HCT116 (cell line): ENCODE data around the gene ARNT2. TPM values are rescaled to one million over a fixed set of nuclear protein-coding genes. Genes with fewer than 3 reads are reported as not detected.

Experiments used
- ATAC-seq: fragments of 200-7000 bp; cut with Tn5 transposase; 2 replicates; pipeline ENCODE4 v1.9.1; 2020; ENCODE audit warnings: mild to moderate bottlenecking, moderate library complexity
- BruUV-seq: library from RNA; stranded (reverse); fragments of 400-500 nt; replicated peaks from 2 replicates; lab custom pipeline; 2021; lab: Mats Ljungman, UMichigan
- CTCF ChIA-PET: fragments of 300-600 bp; sonication (Branson Sonifier 250); formaldehyde crosslinking; loops from one replicate; lab custom pipeline; 2021; ENCODE audit warnings: antibody characterized with exemption; lab: Charles Lee
- POLR2A ChIA-PET: fragments of 300-600, 350-600 bp; sonication (Branson Sonifier 250); formaldehyde crosslinking; loops from one replicate; lab custom pipeline; 2021; ENCODE audit warnings: antibody characterized with exemption; lab: Charles Lee
- RAD21 ChIA-PET, 2 experiments: fragments of 300-600 bp; sonication (Branson Sonifier 250); formaldehyde crosslinking; loops; one replicate each; lab custom pipeline; 2023; ENCODE audit warnings: low total read pairs in 2 of 2; ENCODE audit not compliant: uncharacterized antibody in 2 of 2, unreplicated experiment in 2 of 2, low non-redundant PET in 1 of 2; lab: Charles Lee
- DNase-seq: peaks from one replicate; pipeline ENCODE4 v3.0.0-alpha.2; 2010; ENCODE audit warnings: low read depth, low spot score
- H2AFZ ChIP-seq: fragments of 200-600 bp; shearing (Covaris generic), sonication (generic); 2 replicates; pipeline ENCODE4 v1.6.1; 2017; ENCODE audit warnings: low read depth, mixed run types, mixed read lengths, antibody characterized with exemption, low read length; ENCODE audit not compliant: poor library complexity, severe bottlenecking
- H3K27ac ChIP-seq: 2 replicates; pipeline ENCODE4 v1.5.1; 2012; ENCODE audit warnings: low read depth, low read length
- H3K27me3 ChIP-seq: fragments of 200-600 bp; sonication (generic); 2 replicates; pipeline ENCODE4 v1.6.1; 2016; ENCODE audit warnings: mixed run types, low read length, mixed read lengths; ENCODE audit not compliant: insufficient read depth
- H3K36me3 ChIP-seq, 2 experiments: fragments of 200-500 bp in 1 of 2; fragments of 200-600 bp in 1 of 2; sonication (Bioruptor generic) in 1 of 2; sonication (generic) in 1 of 2; 2 replicates each; pipeline versions ENCODE4 v1.5.1 to v1.6.1; 2014 to 2016; ENCODE audit warnings: low read length in 2 of 2, inconsistent platforms in 1 of 2, mixed read lengths in 1 of 2, mixed run types in 1 of 2; ENCODE audit not compliant: insufficient read depth in 2 of 2, control insufficient read depth in 1 of 2
- H3K4me1 ChIP-seq, 2 experiments: fragments of 200-600 bp in 1 of 2; sonication (generic) in 1 of 2; 2 replicates each; pipeline versions ENCODE4 v1.5.1 to v1.6.1; 2012 to 2017; ENCODE audit warnings: low read length in 2 of 2, inconsistent platforms in 1 of 2, mild to moderate bottlenecking in 1 of 2, mixed read lengths in 1 of 2, mixed run types in 1 of 2, moderate library complexity in 1 of 2; ENCODE audit not compliant: insufficient read depth in 2 of 2, control insufficient read depth in 1 of 2
- H3K4me2 ChIP-seq: fragments of 200-600 bp; sonication (generic); 2 replicates; pipeline ENCODE4 v1.6.1; 2017; ENCODE audit warnings: mixed run types, low read length, mixed read lengths
- H3K4me3 ChIP-seq, 2 experiments: fragments of 200-600 bp in 1 of 2; sonication (generic) in 1 of 2; replicated peaks in 1 of 2; 2 replicates each; pipeline ENCODE4 v1.5.1; 2011 to 2016; ENCODE audit warnings: low read length in 2 of 2, control low read depth in 1 of 2, low read depth in 1 of 2, mild to moderate bottlenecking in 1 of 2, mixed read lengths in 1 of 2, mixed run types in 1 of 2
- H3K79me2 ChIP-seq: fragments of 200-600 bp; sonication (generic); 2 replicates; pipeline ENCODE4 v1.6.1; 2017; ENCODE audit warnings: mild to moderate bottlenecking, mixed run types, low read length, moderate library complexity, mixed read lengths; ENCODE audit not compliant: insufficient read depth
- H3K9ac ChIP-seq: fragments of 200-600 bp; sonication (generic); 2 replicates; pipeline ENCODE4 v1.6.1; 2016; ENCODE audit warnings: low read length, mixed read lengths
- H3K9me2 ChIP-seq: fragments of 200-600 bp; sonication (generic), shearing (Covaris generic); 2 replicates; pipeline ENCODE4 v1.6.1; 2017; ENCODE audit warnings: mixed run types, mild to moderate bottlenecking, moderate library complexity; ENCODE audit not compliant: insufficient read depth
- H3K9me3 ChIP-seq, 2 experiments: fragments of 200-500 bp in 1 of 2; fragments of 200-600 bp in 1 of 2; sonication (Bioruptor generic) in 1 of 2; sonication (generic) in 1 of 2; 2 replicates each; pipeline ENCODE4 v1.6.1; 2014 to 2017; ENCODE audit warnings: low read length in 2 of 2, mixed read lengths in 2 of 2, inconsistent platforms in 1 of 2, low read depth in 1 of 2, mild to moderate bottlenecking in 1 of 2, mixed run types in 1 of 2, moderate library complexity in 1 of 2; ENCODE audit not compliant: control insufficient read depth in 1 of 2, insufficient read depth in 1 of 2
- H4K20me1 ChIP-seq: fragments of 200-600 bp; sonication (generic), shearing (Covaris generic); 2 replicates; pipeline ENCODE4 v1.6.1; 2017; ENCODE audit warnings: mixed run types, mild to moderate bottlenecking, moderate library complexity; ENCODE audit not compliant: insufficient read depth
- EGR1 ChIP-seq: IDR thresholded peaks from 2 replicates; pipeline ENCODE4 v1.6.1; 2012; ENCODE audit warnings: low read depth
- ELF1 ChIP-seq: IDR thresholded peaks from 2 replicates; pipeline ENCODE4 v1.6.1; 2012; ENCODE audit warnings: low read depth, borderline replicate concordance
- EZH2phosphoT487 ChIP-seq: fragments of 200-600 bp; IDR thresholded peaks from 2 replicates; pipeline ENCODE4 v1.6.1; 2018; ENCODE audit warnings: antibody characterized with exemption, borderline replicate concordance
- FOSL1 ChIP-seq: IDR thresholded peaks from 2 replicates; pipeline ENCODE4 v1.6.1; 2012; ENCODE audit warnings: low read depth
- JUND ChIP-seq: IDR thresholded peaks from 2 replicates; pipeline ENCODE4 v1.6.1; 2012
- POLR2AphosphoS5 ChIP-seq: IDR thresholded peaks from 2 replicates; pipeline ENCODE4 v1.6.1; 2011; ENCODE audit warnings: mild to moderate bottlenecking, low read depth, low read length, moderate library complexity
- SIN3A ChIP-seq: IDR thresholded peaks from 2 replicates; pipeline ENCODE4 v1.6.1; 2012; ENCODE audit warnings: low read depth
- SP1 ChIP-seq: IDR thresholded peaks from 2 replicates; pipeline ENCODE4 v1.6.1; 2012; ENCODE audit warnings: low read depth
- TCF7L2 ChIP-seq: IDR thresholded peaks from 2 replicates; pipeline ENCODE4 v1.7.0; 2011; ENCODE audit warnings: borderline replicate concordance, inconsistent platforms; ENCODE audit not compliant: insufficient read depth, insufficient read length; ENCODE audit errors: extremely low read depth
- YY1 ChIP-seq: IDR thresholded peaks from 2 replicates; pipeline ENCODE4 v1.6.1; 2011; ENCODE audit warnings: low read length, low read depth, moderate library complexity, mild to moderate bottlenecking; ENCODE audit not compliant: insufficient replicate concordance; ENCODE audit errors: extremely low read depth
- intact Hi-C: fragments of 100-400 bp; cut with micrococcal nuclease; formaldehyde crosslinking; loops from 2 replicates; pipeline ENCODE4 v1.10.0; 2022
- total RNA-seq: library from RNA; stranded (reverse); gene quantifications from one replicate; pipeline ENCODE4 v1.2.1, GENCODE V29; 2021; ENCODE audit not compliant: unreplicated experiment
- TF ChIP-seq, protein P1 (sequence below): IDR thresholded peaks from 2 replicates; pipeline ENCODE4 v1.6.1; 2012
- TF ChIP-seq, protein P2 (sequence below): IDR thresholded peaks from 2 replicates; pipeline ENCODE4 v1.6.1; 2012
- TF ChIP-seq, protein P3 (sequence below): IDR thresholded peaks from 2 replicates; pipeline ENCODE4 v1.6.1; 2011; ENCODE audit warnings: mild to moderate bottlenecking, low read length, moderate library complexity; ENCODE audit not compliant: insufficient replicate concordance; ENCODE audit errors: extremely low read depth
- TF ChIP-seq, protein P4 (sequence below): IDR thresholded peaks from 2 replicates; pipeline ENCODE4 v1.6.1; 2012; ENCODE audit warnings: low read depth

ARNT2 gene
- total RNA-seq, 1 experiment from 2014 or later, result 3.0 TPM

DNA sequence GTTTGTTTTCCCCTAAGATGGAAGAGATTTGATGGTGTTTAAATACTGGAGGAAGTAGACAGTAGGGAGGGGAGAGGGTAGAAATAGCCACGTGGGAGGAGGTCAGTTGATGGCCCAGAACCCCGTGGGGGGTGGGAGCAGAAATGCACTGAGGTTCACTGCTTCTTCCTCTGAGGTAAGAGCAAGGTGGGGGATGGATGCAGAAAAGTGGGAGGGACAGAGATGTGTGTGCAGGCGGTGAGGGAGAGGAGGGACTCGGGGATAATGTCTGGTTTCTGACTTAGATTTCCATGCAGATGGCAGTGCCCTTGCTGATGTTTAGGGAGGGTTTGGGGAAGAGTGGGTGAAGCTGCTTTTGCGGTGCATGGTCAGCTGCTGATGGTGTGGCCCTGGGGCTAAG lies 102.9 kb downstream of the ARNT2 start:
- TF ChIP-seq YY1 (no peak), ELF1 (no peak), EZH2phosphoT487 (no peak)
- no peaks in the 10 kb centered on the region for H3K9me2 ChIP-seq
- H3K9me3 ChIP-seq, result no peaks in the 10 kb centered on the region
- no peaks in the 10 kb centered on the region for H4K20me1 ChIP-seq
- H2AFZ ChIP-seq, result no peak overlapping the region
- H3K4me1 ChIP-seq, result no peaks in the 10 kb centered on the region
- CTCF ChIA-PET, result no interaction called here
- no peak overlapping the region for H3K4me3 ChIP-seq
- no peaks in the 10 kb centered on the region for H3K27me3 ChIP-seq
- no TSS peak for BruUV-seq
- RAD21 ChIA-PET, result no interaction called here
- no peak for ATAC-seq
- no peaks in the 10 kb centered on the region for H3K36me3 ChIP-seq
- no peak overlapping the region for H3K4me2 ChIP-seq
- POLR2A ChIA-PET, result no interaction called here
- H3K27ac ChIP-seq, result no peak overlapping the region
- no peaks in the 10 kb centered on the region for H3K79me2 ChIP-seq
- DNase-seq, result no peak
- intact Hi-C loops, result no loop called here
- H3K9ac ChIP-seq, result no peak overlapping the region

DNA sequence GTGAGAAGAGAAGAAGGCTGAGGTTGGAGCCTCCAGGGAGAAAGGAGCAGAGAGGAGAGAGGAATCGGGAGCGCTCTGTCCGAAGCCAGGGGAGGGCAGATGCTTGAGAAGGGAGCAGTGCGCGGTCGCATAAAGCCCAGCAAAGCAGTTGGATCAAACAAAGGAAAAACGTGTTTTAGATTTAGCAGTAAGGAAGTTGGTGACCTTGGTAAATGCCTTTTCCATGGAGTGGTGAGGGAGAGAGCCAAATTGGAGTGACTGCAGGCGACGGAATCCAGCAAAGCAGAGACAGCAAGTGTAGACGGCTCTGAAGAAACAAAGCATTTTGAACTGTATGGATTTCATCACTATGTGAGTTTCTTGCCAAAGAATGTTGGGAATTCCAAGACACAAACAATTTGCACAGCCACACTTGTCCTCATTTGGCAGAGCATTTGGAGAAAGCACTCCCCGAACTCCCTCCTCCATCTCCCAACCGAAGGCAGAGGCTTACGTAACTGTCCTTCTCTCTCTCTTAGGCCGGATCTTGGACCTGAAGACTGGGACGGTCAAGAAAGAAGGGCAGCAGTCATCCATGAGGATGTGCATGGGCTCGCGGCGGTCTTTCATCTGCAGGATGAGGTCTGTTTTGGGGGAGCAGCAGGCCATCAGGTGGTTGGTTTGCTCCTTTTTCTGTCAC lies 103.6 kb downstream of the ARNT2 start:
- Histone ChIP-seq H3K27ac (no peak overlapping the region), H3K79me2 (no peaks in the 10 kb centered on the region), H2AFZ (no peak overlapping the region), H3K4me1 (no peaks in the 10 kb centered on the region)
- no peak for TF ChIP-seq POLR2AphosphoS5
- TF ChIP-seq EGR1, result no peak
- TF ChIP-seq, protein P1, sequence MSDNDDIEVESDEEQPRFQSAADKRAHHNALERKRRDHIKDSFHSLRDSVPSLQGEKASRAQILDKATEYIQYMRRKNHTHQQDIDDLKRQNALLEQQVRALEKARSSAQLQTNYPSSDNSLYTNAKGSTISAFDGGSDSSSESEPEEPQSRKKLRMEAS, result no peak
- no peak for TF ChIP-seq FOSL1
- TF ChIP-seq, protein P2, sequence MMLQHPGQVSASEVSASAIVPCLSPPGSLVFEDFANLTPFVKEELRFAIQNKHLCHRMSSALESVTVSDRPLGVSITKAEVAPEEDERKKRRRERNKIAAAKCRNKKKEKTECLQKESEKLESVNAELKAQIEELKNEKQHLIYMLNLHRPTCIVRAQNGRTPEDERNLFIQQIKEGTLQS, result no peak
- TF ChIP-seq, protein P3, sequence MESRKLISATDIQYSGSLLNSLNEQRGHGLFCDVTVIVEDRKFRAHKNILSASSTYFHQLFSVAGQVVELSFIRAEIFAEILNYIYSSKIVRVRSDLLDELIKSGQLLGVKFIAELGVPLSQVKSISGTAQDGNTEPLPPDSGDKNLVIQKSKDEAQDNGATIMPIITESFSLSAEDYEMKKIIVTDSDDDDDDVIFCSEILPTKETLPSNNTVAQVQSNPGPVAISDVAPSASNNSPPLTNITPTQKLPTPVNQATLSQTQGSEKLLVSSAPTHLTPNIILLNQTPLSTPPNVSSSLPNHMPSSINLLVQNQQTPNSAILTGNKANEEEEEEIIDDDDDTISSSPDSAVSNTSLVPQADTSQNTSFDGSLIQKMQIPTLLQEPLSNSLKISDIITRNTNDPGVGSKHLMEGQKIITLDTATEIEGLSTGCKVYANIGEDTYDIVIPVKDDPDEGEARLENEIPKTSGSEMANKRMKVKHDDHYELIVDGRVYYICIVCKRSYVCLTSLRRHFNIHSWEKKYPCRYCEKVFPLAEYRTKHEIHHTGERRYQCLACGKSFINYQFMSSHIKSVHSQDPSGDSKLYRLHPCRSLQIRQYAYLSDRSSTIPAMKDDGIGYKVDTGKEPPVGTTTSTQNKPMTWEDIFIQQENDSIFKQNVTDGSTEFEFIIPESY, result no peak
- TF ChIP-seq, protein P4, sequence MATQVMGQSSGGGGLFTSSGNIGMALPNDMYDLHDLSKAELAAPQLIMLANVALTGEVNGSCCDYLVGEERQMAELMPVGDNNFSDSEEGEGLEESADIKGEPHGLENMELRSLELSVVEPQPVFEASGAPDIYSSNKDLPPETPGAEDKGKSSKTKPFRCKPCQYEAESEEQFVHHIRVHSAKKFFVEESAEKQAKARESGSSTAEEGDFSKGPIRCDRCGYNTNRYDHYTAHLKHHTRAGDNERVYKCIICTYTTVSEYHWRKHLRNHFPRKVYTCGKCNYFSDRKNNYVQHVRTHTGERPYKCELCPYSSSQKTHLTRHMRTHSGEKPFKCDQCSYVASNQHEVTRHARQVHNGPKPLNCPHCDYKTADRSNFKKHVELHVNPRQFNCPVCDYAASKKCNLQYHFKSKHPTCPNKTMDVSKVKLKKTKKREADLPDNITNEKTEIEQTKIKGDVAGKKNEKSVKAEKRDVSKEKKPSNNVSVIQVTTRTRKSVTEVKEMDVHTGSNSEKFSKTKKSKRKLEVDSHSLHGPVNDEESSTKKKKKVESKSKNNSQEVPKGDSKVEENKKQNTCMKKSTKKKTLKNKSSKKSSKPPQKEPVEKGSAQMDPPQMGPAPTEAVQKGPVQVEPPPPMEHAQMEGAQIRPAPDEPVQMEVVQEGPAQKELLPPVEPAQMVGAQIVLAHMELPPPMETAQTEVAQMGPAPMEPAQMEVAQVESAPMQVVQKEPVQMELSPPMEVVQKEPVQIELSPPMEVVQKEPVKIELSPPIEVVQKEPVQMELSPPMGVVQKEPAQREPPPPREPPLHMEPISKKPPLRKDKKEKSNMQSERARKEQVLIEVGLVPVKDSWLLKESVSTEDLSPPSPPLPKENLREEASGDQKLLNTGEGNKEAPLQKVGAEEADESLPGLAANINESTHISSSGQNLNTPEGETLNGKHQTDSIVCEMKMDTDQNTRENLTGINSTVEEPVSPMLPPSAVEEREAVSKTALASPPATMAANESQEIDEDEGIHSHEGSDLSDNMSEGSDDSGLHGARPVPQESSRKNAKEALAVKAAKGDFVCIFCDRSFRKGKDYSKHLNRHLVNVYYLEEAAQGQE, result no peak
- TF ChIP-seq SP1, result no peak
- TF ChIP-seq EZH2phosphoT487, result no peak
- no peak for TF ChIP-seq JUND
- no peak for TF ChIP-seq TCF7L2
- no peak for TF ChIP-seq SIN3A
- TF ChIP-seq, all 23 proteins: peak for 0
- H3K27me3 ChIP-seq, result no peaks in the 10 kb centered on the region
- ATAC-seq (no peak), DNase-seq (no peak)
- RAD21 ChIA-PET, result no interaction called here
- H3K9ac ChIP-seq, result no peak overlapping the region
- H3K4me2 ChIP-seq, result no peak overlapping the region
- H3K9me3 ChIP-seq, result no peaks in the 10 kb centered on the region
- no TSS peak for BruUV-seq
- H4K20me1 ChIP-seq, result no peaks in the 10 kb centered on the region
- H3K4me3 ChIP-seq, result no peak overlapping the region
- intact Hi-C loops, result no loop called here
- CTCF ChIA-PET, result no interaction called here
- POLR2A ChIA-PET, result no interaction called here
- H3K9me2 ChIP-seq, result no peaks in the 10 kb centered on the region
- H3K36me3 ChIP-seq, result no peaks in the 10 kb centered on the region
